Tracheal epithelial cell (primary cell): Measurements from ENCODE around the gene INTS1. TPM values are rescaled to one million over a fixed set of nuclear protein-coding genes. Genes with fewer than 3 reads are reported as not detected.

Experiments used
- total RNA-seq: library from RNA; depleted of rRNA; stranded (reverse); fragments of >200 nt; gene quantifications from 2 replicates; pipeline ENCODE4 v1.2.1, GENCODE V29; 2014

Gene INTS1
- 27.1 and 31.6 TPM in 2 replicates for total RNA-seq

GRCh38 chr7:1503816-1504775 lies at the start of gene INTS1:
Gene INTS1, minus strand, starts transcription at chr7:1504389. Its CDS starts 429 bp downstream, at chr7:1503960.

GRCh38 chr7:1458683-1459511 lies 45.3 kb downstream of the INTS1 start, which contains the start of gene MICALL2:
Gene MICALL2, minus strand, starts transcription at chr7:1459470. Its CDS starts 144 bp downstream, at chr7:1459326.

Other genes starting within 250 kb of the INTS1 start
- 9.9 and 16.4 TPM in 2 replicates for gene MICALL2, start 44.9 kb downstream of the INTS1 start, total RNA-seq
- gene MAFK, start 26.3 kb upstream of the INTS1 start, total RNA-seq, result 20.2 and 33.5 TPM in 2 replicates
- gene TMEM184A, start 51.8 kb upstream of the INTS1 start, total RNA-seq, result 8.2 and 24.9 TPM in 2 replicates
- gene PSMG3, start 65.6 kb upstream of the INTS1 start, total RNA-seq, result 32.3 and 40.5 TPM in 2 replicates
- not detected in 2 replicates for gene ELFN1, start 165.9 kb upstream of the INTS1 start, total RNA-seq